K562 (cell line): ENCODE results near the gene IFI27L2. TPM values are rescaled to one million over a fixed set of nuclear protein-coding genes. Genes with fewer than 3 reads are reported as not detected.

Experiments
- ATAC-seq: fragments of 200-7000 bp; cut with Tn5 transposase; 3 replicates; pipeline ENCODE4 v1.9.1; 2020; ENCODE audit warnings: moderate library complexity
- BruUV-seq: library from RNA; stranded (reverse); fragments of 400-500 nt; replicated peaks from 2 replicates; lab custom pipeline; 2021; lab: Mats Ljungman, UMichigan
- CTCF ChIA-PET: fragments of 300-600 bp; formaldehyde crosslinking; extraction: SDS; loops from one replicate; lab custom pipeline; 2021; ENCODE audit warnings: low intra/inter-chr PET ratio; lab: Yijun Ruan, JAX
- POLR2A ChIA-PET: fragments of 300-600, 350-650 bp; sonication (Branson Sonifier 250); formaldehyde crosslinking; extraction: SDS; loops from one replicate; lab custom pipeline; 2021; ENCODE audit warnings: antibody characterized with exemption, inconsistent platforms; lab: Yijun Ruan, JAX
- DNase-seq, 4 experiments: peaks; one replicate each; pipeline versions ENCODE4 v3.0.0 to v3.0.0-alpha.2; 2011 to 2018; ENCODE audit warnings: low spot score in 3 of 4, mixed read lengths in 3 of 4; ENCODE audit errors: extremely low read depth in 1 of 4
- FAIRE-seq: peaks from 2 replicates; lab custom pipeline; 2011; peaks lifted over from hg19 to GRCh38; lab: Jason Lieb, UNC
- H2AFZ ChIP-seq: 2 replicates; pipeline ENCODE4 v1.6.0; 2011; ENCODE audit warnings: low read depth, low read length, control low read depth, inconsistent platforms
- H3K27ac ChIP-seq: fragments of 200-600 bp; 3 replicates; pipeline ENCODE4 v1.8.0; 2011; ENCODE audit warnings: low read depth, mild to moderate bottlenecking, control low read depth, inconsistent platforms, low read length, moderate library complexity, mixed read lengths; ENCODE audit errors: extremely low read depth
- H3K27me3 ChIP-seq, 2 experiments: fragments of 300-600 bp in 1 of 2; 2 replicates in 1 of 2; 3 replicates in 1 of 2; pipeline versions ENCODE4 v1.6.0 to v1.8.0; 2011; ENCODE audit warnings: inconsistent platforms in 2 of 2, low read length in 2 of 2, mild to moderate bottlenecking in 1 of 2, mixed read lengths in 1 of 2, moderate library complexity in 1 of 2; ENCODE audit not compliant: control insufficient read depth in 2 of 2, insufficient read depth in 2 of 2
- H3K36me3 ChIP-seq: fragments of 300-600 bp; 3 replicates; pipeline ENCODE4 v1.8.0; 2011; ENCODE audit warnings: mild to moderate bottlenecking, low read length, inconsistent platforms; ENCODE audit not compliant: control insufficient read depth, insufficient read depth
- H3K4me1 ChIP-seq, 2 experiments: fragments of 200-600 bp in 1 of 2; replicated peaks in 1 of 2; 2 replicates in 1 of 2; 3 replicates in 1 of 2; pipeline versions ENCODE4 v1.5.1 to v1.8.0; 2011; ENCODE audit warnings: inconsistent platforms in 2 of 2, low read length in 2 of 2, mild to moderate bottlenecking in 1 of 2, mixed read lengths in 1 of 2, moderate library complexity in 1 of 2; ENCODE audit not compliant: control insufficient read depth in 2 of 2, insufficient read depth in 2 of 2
- H3K4me2 ChIP-seq: 2 replicates; pipeline ENCODE4 v1.6.1; 2011; ENCODE audit warnings: low read length, control low read depth, inconsistent platforms, mixed read lengths; ENCODE audit not compliant: insufficient read depth
- H3K4me3 ChIP-seq: fragments of 200-600 bp; sonication (generic), shearing (Covaris generic); 2 replicates; pipeline ENCODE4 v1.5.1; 2016; ENCODE audit warnings: control low read depth, inconsistent platforms
- H3K79me2 ChIP-seq: fragments of 200-600 bp; 3 replicates; pipeline ENCODE4 v1.8.0; 2011; ENCODE audit warnings: low read length, inconsistent platforms; ENCODE audit not compliant: control insufficient read depth, insufficient read depth
- H3K9ac ChIP-seq, 2 experiments: 2 replicates each; pipeline versions ENCODE4 v1.6.0 to v1.6.1; 2011; ENCODE audit warnings: low read depth in 2 of 2, low read length in 2 of 2, control low read depth in 1 of 2, inconsistent platforms in 1 of 2, mild to moderate bottlenecking in 1 of 2, mixed read lengths in 1 of 2; ENCODE audit not compliant: insufficient read depth in 1 of 2
- H3K9me1 ChIP-seq: one replicate; pipeline ENCODE4 v1.6.0; 2011; ENCODE audit warnings: inconsistent platforms, mild to moderate bottlenecking, low read length, moderate library complexity; ENCODE audit not compliant: control insufficient read depth, insufficient read depth
- H3K9me3 ChIP-seq: replicated peaks from 2 replicates; pipeline ENCODE4 v1.5.1; 2011; ENCODE audit warnings: low read depth, low read length, inconsistent platforms; ENCODE audit not compliant: control insufficient read depth, insufficient read depth
- H4K20me1 ChIP-seq: replicated peaks from 2 replicates; pipeline ENCODE4 v1.6.1; 2011; ENCODE audit warnings: low read length, inconsistent platforms, mixed read lengths; ENCODE audit not compliant: control insufficient read depth, insufficient read depth
- BACH1 ChIP-seq: fragments of 200-800 bp; sonication (Bioruptor generic); IDR thresholded peaks from 2 replicates; pipeline ENCODE4 v1.6.1; 2016; ENCODE audit warnings: missing genetic modification characterization, missing compliant biosample characterization
- BRF2 ChIP-seq: IDR thresholded peaks from 3 replicates; pipeline ENCODE4 v1.6.1; 2011; ENCODE audit warnings: borderline replicate concordance, mild to moderate bottlenecking; ENCODE audit not compliant: insufficient read length, insufficient read depth
- CHD2 ChIP-seq: IDR thresholded peaks from 2 replicates; pipeline ENCODE4 v1.6.1; 2011; ENCODE audit warnings: low read depth, low read length
- CTBP1 ChIP-seq: fragments of 450-650 bp; IDR thresholded peaks from 2 replicates; pipeline ENCODE4 v1.6.1; 2016; ENCODE audit warnings: borderline replicate concordance
- DNMT1 ChIP-seq: fragments of 450-650 bp; IDR thresholded peaks from 2 replicates; pipeline ENCODE4 v1.6.1; 2016; ENCODE audit warnings: antibody characterized with exemption, mild to moderate bottlenecking
- HNRNPLL ChIP-seq: fragments of 200-400 bp; formaldehyde crosslinking; IDR thresholded peaks from 2 replicates; pipeline ENCODE4 v1.6.1; 2017; ENCODE audit warnings: low read length, low read depth, mild to moderate bottlenecking; ENCODE audit not compliant: poor library complexity, severe bottlenecking
- NBN ChIP-seq: fragments of 450-650 bp; IDR thresholded peaks from 2 replicates; pipeline ENCODE4 v1.6.1; 2016; ENCODE audit warnings: low read depth, mild to moderate bottlenecking
- NFIC ChIP-seq: fragments of 450-650 bp; IDR thresholded peaks from 2 replicates; pipeline ENCODE4 v1.6.1; 2017; ENCODE audit warnings: mild to moderate bottlenecking, inconsistent platforms
- SMAD1 ChIP-seq: fragments of 150-350 bp; IDR thresholded peaks from 2 replicates; pipeline ENCODE4 v1.6.1; 2014; ENCODE audit warnings: low read length, low read depth; ENCODE audit not compliant: partially characterized antibody
- ZNF444 ChIP-seq: fragments of 250-450 bp; sonication (Bioruptor Pico); IDR thresholded peaks from 2 replicates; pipeline ENCODE4 v1.4.0; 2020; ENCODE audit warnings: mild to moderate bottlenecking, moderate library complexity
- ZNF609 ChIP-seq: sonication (generic); formaldehyde crosslinking; IDR thresholded peaks from 2 replicates; pipeline ENCODE4 v1.8.1; 2023; ENCODE audit warnings: missing genetic modification reagents, mild to moderate bottlenecking, borderline replicate concordance
- WGBS: fragments of 100-300 bp; shearing (Covaris generic); methylation state at CpG from one replicate; pipeline ENCODE4 v1.1.6; 2016; ENCODE audit warnings: low coverage, mixed read lengths; ENCODE audit not compliant: insufficient coverage; ENCODE audit errors: missing lambda C conversion rate; 5-methylcytosine and 5-hydroxymethylcytosine counted together
- in situ Hi-C: fragments of 300-500 bp; cut with MboI; formaldehyde crosslinking; loops from 4 replicates; pipeline ENCODE4 v1.15.0; 2018; ENCODE audit warnings: inconsistent platforms, mixed read lengths
- intact Hi-C: fragments of 100-400 bp; cut with micrococcal nuclease; formaldehyde crosslinking; loops from 2 replicates; pipeline ENCODE4 v1.14.2; 2022
- polyA plus RNA-seq, 8 experiments: library from polyadenylated mRNA; depleted of rRNA in 4 of 8; stranded (reverse) in 5 of 8; unstranded in 3 of 8; fragments of >200 nt; fragmentation: Nextera tagmentation in 2 of 8; fragmentation: Illumina TruSeq in 1 of 8; extraction: Ambion mirVana in 2 of 8; extraction: Trizol in 1 of 8; gene quantifications; 2 replicates each; pipeline versions ENCODE4 v1.2.1 to v1.2.3, GENCODE V29; 2011 to 2014; ENCODE audit warnings: inconsistent platforms in 1 of 8, missing spikeins in 1 of 8
- total RNA-seq, 7 experiments: library from RNA; depleted of rRNA in 6 of 7; stranded (reverse); fragments of >200 nt in 6 of 7; fragmentation: Illumina TruSeq in 2 of 7; extraction: Trizol in 2 of 7; gene quantifications; 2 replicates each; pipeline versions ENCODE4 v1.2.1 to v1.2.3, GENCODE V29; 2011 to 2021; ENCODE audit warnings: low replicate concordance in 1 of 7

Gene IFI27L2
- total and polyA plus RNA-seq, 9 of the 15 experiments (the other 6 are each of a cell fraction or from before 2014, with no cell fraction given): 1.0 to 9.3 (median 4.1) TPM

GRCh38 chr14:94177806-94178205, 48.4 kb upstream of the IFI27L2 start:
- ATAC-seq: no peak
- Histone ChIP-seq H3K36me3 (no peaks in the 10 kb centered on the region), H3K9ac (no peak overlapping the region), H2AFZ (no peak overlapping the region), H3K4me3 (no peak overlapping the region), H3K79me2 (no peaks in the 10 kb centered on the region), H3K4me1 (peaks cover 0 to 16% of the 10 kb centered on the region in 2 experiments; a peak in 2 of 5 replicates), H4K20me1 (no peaks in the 10 kb centered on the region), H3K9me3 (no peaks in the 10 kb centered on the region), H3K9me1 (no peaks in the 10 kb centered on the region), H3K27ac (no peak overlapping the region), H3K27me3 (peaks cover 0 to 2% of the 10 kb centered on the region in 2 experiments; a peak in 2 of 5 replicates), H3K4me2 (no peak overlapping the region)
- no TSS peak for BruUV-seq
- WGBS: 0% methylated on average over 1 of the region's 1 CpG
- in situ Hi-C loops (loop anchor here (25.0 kb wide), 1 partner anchor 516 kb away; no protein-coding TSS in a partner anchor), intact Hi-C loops (no loop called here)
- CTCF ChIA-PET: no interaction called here
- no peak for TF ChIP-seq CTBP1
- TF ChIP-seq BACH1 (tag): no peak
- TF ChIP-seq NFIC: no peak
- TF ChIP-seq ZNF444 (CRISPR knock-in tag): no peak
- no peak for TF ChIP-seq SMAD1
- TF ChIP-seq BRF2: no peak
- TF ChIP-seq NBN: no peak
- TF ChIP-seq CHD2: no peak
- TF ChIP-seq HNRNPLL: no peak
- TF ChIP-seq ZNF609 (CRISPR knock-in tag): no peak
- no peak for TF ChIP-seq DNMT1
- no peak for DNase-seq
- no peak for FAIRE-seq
- POLR2A ChIA-PET: no interaction called here
